ENCODE data around the gene FBXO8.
"Not testable (repeated sequence)": the region's sequence is repeated elsewhere in the genome, so short reads cannot be mapped to it uniquely, and the experiment has no call there.

FBXO8 gene

DNA sequence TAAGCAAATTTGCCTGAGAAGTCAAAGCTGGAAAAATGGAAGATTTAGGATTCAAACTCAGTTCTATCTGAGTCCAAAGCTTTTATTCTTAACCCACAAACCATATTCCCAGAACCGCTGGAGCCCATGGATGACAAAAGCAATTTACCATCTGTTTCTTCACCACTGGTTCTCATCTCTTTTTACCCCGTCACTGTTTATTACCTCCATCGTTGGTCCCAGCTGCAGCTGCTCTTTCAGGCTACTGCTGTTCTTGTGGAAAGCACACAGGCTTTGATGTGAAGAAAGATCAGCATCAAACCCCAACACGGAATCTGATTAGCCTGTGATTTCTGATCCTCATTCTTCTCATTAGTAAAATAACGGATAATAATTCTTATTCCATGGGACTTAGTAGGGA, 9.5 kb downstream of the FBXO8 start:
- Histone ChIP-seq H3K36me3 (ENCODE audit: low read depth) (no peaks in the 10 kb centered on the region), H3K27ac (ENCODE audit: poor library complexity, severe bottlenecking) (no peak overlapping the region), H3K9me3 (ENCODE audit: severe bottlenecking) (no peaks in the 10 kb centered on the region), H3K4me1 (ENCODE audit: insufficient read depth, poor library complexity, severe bottlenecking) (peaks cover 4% of the 10 kb centered on the region), H3K4me3 (ENCODE audit: severe bottlenecking) (no peak overlapping the region), H3K27me3 (ENCODE audit: insufficient read depth, poor library complexity, severe bottlenecking) (no peaks in the 10 kb centered on the region)
- TF ChIP-seq, protein P1, sequence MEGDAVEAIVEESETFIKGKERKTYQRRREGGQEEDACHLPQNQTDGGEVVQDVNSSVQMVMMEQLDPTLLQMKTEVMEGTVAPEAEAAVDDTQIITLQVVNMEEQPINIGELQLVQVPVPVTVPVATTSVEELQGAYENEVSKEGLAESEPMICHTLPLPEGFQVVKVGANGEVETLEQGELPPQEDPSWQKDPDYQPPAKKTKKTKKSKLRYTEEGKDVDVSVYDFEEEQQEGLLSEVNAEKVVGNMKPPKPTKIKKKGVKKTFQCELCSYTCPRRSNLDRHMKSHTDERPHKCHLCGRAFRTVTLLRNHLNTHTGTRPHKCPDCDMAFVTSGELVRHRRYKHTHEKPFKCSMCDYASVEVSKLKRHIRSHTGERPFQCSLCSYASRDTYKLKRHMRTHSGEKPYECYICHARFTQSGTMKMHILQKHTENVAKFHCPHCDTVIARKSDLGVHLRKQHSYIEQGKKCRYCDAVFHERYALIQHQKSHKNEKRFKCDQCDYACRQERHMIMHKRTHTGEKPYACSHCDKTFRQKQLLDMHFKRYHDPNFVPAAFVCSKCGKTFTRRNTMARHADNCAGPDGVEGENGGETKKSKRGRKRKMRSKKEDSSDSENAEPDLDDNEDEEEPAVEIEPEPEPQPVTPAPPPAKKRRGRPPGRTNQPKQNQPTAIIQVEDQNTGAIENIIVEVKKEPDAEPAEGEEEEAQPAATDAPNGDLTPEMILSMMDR (IDR thresholded peaks at IDR 0.05; ENCODE audit: poor library complexity, severe bottlenecking), result no peak
- DNase-seq (ENCODE audit: low spot score) (no peak), ATAC-seq (ENCODE audit: low read depth) (no peak)

DNA sequence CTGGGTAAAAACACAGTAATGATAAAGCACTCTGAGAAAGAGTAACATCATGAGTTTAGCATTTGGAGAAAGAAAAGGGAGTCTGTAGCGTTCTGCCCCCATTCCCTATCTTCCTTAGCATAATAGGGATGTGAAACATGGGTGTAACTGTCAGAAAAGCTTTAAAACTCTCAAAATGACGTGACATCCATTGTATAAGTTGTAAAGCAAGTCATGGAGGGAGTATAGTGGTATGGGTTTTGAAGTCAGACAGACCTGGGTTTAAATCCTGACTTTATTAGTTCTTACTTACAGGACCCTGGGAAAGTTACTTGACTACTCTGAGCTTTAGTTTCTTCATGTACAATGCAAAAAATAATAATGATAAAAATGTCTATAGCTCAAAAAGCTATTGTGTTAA, 17.1 kb downstream of the FBXO8 start:
- H3K27ac ChIP-seq (ENCODE audit: poor library complexity, severe bottlenecking), result no peak overlapping the region

DNA sequence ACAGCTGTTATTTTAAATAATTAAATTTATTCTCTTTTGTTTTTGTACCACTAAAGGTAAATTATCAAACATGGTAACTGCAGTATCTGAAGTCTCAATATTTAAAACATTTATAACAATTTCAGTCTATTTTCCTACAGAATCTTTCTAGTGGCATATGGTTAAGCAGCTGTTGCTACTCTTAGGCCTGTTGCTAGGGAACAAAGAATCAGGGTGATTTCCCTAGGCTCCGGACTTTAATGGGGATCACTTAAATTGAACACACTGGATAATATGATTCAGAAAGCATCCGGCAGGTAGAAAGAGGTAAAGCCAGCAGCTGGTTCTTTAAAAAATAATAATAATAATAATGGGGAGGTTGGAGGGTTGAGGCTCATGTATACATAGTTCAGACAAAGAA, 17.6 kb downstream of the FBXO8 start:
- peaks cover 9% of the 10 kb centered on the region; the same call in 1 of the 2 replicates for H3K36me3 ChIP-seq (ENCODE audit: low read depth)
- H3K4me3 ChIP-seq (ENCODE audit: severe bottlenecking), result no peak overlapping the region
- TF ChIP-seq, protein P1 (IDR thresholded peaks at IDR 0.05; ENCODE audit: poor library complexity, severe bottlenecking), result no peak
- H3K27me3 ChIP-seq (ENCODE audit: insufficient read depth, poor library complexity, severe bottlenecking), result no peaks in the 10 kb centered on the region
- no peak overlapping the region for H3K27ac ChIP-seq (ENCODE audit: poor library complexity, severe bottlenecking)
- H3K9me3 ChIP-seq (ENCODE audit: severe bottlenecking), result no peaks in the 10 kb centered on the region
- no peaks in the 10 kb centered on the region for H3K4me1 ChIP-seq (ENCODE audit: insufficient read depth, poor library complexity, severe bottlenecking)
- no peak for ATAC-seq (ENCODE audit: low read depth)
- DNase-seq (ENCODE audit: low spot score), result no peak

More for the DNA sequence above, 17.1 kb downstream of the FBXO8 start:
- TF ChIP-seq, protein P1 (IDR thresholded peaks at IDR 0.05; ENCODE audit: poor library complexity, severe bottlenecking), result no peak
- H3K36me3 ChIP-seq (ENCODE audit: low read depth), result peaks cover 6% of the 10 kb centered on the region; the same call in 1 of the 2 replicates
- no peaks in the 10 kb centered on the region for H3K4me1 ChIP-seq (ENCODE audit: insufficient read depth, poor library complexity, severe bottlenecking)
- H3K9me3 ChIP-seq (ENCODE audit: severe bottlenecking), result no peaks in the 10 kb centered on the region
- H3K4me3 ChIP-seq (ENCODE audit: severe bottlenecking), result no peak overlapping the region
- ATAC-seq (ENCODE audit: low read depth) (no peak), DNase-seq (ENCODE audit: low spot score) (no peak)
- H3K27me3 ChIP-seq (ENCODE audit: insufficient read depth, poor library complexity, severe bottlenecking), result no peaks in the 10 kb centered on the region

DNA sequence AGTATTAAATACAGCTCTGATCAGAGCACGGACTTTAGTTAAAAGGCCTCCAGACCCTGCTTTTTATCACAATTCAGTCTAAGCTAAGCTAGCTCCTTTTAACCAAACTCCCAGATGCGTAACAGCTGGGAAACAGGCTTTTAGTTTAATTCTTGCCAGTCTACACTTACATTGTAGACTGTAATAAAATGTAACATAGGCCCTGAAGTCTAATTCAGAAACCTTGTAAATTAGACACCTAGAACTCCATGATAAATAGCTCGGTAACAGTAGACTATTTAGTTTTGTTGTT, 20.1 kb downstream of the FBXO8 start:
- Histone ChIP-seq H3K27ac (ENCODE audit: poor library complexity, severe bottlenecking) (no peak overlapping the region), H3K4me1 (ENCODE audit: insufficient read depth, poor library complexity, severe bottlenecking) (peaks cover 6% of the 10 kb centered on the region), H3K9me3 (ENCODE audit: severe bottlenecking) (no peaks in the 10 kb centered on the region), H3K27me3 (ENCODE audit: insufficient read depth, poor library complexity, severe bottlenecking) (no peaks in the 10 kb centered on the region), H3K36me3 (ENCODE audit: low read depth) (peaks cover 19% of the 10 kb centered on the region), H3K4me3 (ENCODE audit: severe bottlenecking) (no peak overlapping the region)
- no peak for ATAC-seq (ENCODE audit: low read depth)
- TF ChIP-seq, protein P1 (IDR thresholded peaks at IDR 0.05; ENCODE audit: poor library complexity, severe bottlenecking), result no peak
- no peak for DNase-seq (ENCODE audit: low spot score)

DNA sequence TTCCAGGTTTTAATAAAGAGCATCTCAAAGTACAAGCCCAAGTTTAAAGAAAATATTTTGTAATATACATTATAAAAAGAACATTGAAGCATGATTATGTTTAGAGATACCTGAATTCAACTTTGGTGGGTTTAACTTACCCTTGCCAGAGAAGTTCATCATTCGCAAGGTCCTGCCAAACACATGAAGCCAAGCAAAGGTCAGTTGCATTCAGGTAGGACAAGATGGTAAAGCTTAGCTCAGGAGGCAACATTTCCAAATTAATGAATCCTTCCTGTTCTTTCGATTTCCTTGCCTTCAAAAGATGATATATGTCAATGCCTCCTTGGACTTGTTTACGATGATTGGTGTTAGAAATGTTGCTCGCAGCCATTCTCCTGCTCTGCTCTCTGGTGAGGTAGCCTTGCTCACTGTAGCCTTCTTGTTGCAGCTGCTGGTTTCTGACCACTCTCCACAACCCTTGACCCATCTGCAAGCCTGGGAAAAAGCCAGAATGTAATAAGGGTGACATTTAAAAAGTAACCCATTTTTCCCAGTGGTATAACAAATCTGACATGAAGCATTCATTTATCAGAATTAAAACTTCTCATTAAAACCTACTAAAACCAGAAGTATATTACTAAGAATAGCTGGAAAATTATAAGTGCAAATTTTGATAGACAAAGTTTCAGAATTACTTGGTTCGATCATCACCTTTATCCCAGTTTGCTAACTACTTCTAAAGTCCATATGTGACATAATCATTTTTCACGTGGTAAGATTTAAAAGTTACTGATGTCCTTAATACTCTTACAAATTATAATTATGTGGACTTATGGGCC, 20.6 kb downstream of the FBXO8 start:
- Histone ChIP-seq H3K4me3 (ENCODE audit: severe bottlenecking) (no peak overlapping the region), H3K27me3 (ENCODE audit: insufficient read depth, poor library complexity, severe bottlenecking) (no peaks in the 10 kb centered on the region), H3K27ac (ENCODE audit: poor library complexity, severe bottlenecking) (no peak overlapping the region), H3K36me3 (ENCODE audit: low read depth) (peaks cover 23% of the 10 kb centered on the region), H3K4me1 (ENCODE audit: insufficient read depth, poor library complexity, severe bottlenecking) (peaks cover 6% of the 10 kb centered on the region), H3K9me3 (ENCODE audit: severe bottlenecking) (no peaks in the 10 kb centered on the region)
- ATAC-seq (ENCODE audit: low read depth), result no peak
- no peak for DNase-seq (ENCODE audit: low spot score)
- TF ChIP-seq, protein P1 (IDR thresholded peaks at IDR 0.05; ENCODE audit: poor library complexity, severe bottlenecking), result no peak

DNA sequence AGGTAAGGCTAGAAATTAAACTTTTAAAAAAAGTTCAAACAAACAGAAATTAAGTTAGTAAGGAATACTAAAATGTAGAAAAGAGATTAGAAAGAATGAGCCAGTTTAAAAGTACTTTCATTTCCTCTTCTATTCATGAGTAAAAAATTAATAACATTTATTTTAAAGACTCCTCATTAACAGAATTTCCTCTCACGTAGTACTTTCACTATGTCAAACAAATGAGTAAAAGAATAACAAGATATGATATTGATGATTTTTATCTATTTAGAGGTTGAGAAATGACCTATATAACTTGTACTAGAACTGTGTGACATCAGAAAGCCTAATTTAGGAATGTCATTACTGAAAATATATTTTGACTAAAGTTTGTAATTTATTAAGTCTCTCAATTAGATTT, 22.0 kb downstream of the FBXO8 start:
- not testable (repeated sequence) for ATAC-seq (ENCODE audit: low read depth); H3K4me3 ChIP-seq (ENCODE audit: severe bottlenecking)

More for the DNA sequence above, 22.0 kb downstream of the FBXO8 start:
- not testable (repeated sequence) for H3K27me3 ChIP-seq (ENCODE audit: insufficient read depth, poor library complexity, severe bottlenecking); H3K4me1 ChIP-seq (ENCODE audit: insufficient read depth, poor library complexity, severe bottlenecking); H3K9me3 ChIP-seq (ENCODE audit: severe bottlenecking); H3K27ac ChIP-seq (ENCODE audit: poor library complexity, severe bottlenecking); DNase-seq (ENCODE audit: low spot score)
- H3K36me3 ChIP-seq (ENCODE audit: low read depth), result peaks cover 23% of the 10 kb centered on the region
